Testis (tissue), 2 donors: ENCODE measurements around the gene IGFBP1.

Source experiments
- POLR2A ChIP-seq: fragments of 450-650 bp; IDR thresholded peaks from one replicate; pipeline ENCODE4 v1.6.1; 2017; ENCODE audit warnings: antibody characterized with exemption, mild to moderate bottlenecking, moderate library complexity
- TF ChIP-seq, protein P1 (sequence below), 3 experiments: fragments of 450-650 bp in 2 of 3; fragments of 200-600 bp in 1 of 3; sonication (generic) in 1 of 3; IDR thresholded peaks; one replicate each; pipeline ENCODE4 v1.5.1; 2016 to 2019; ENCODE audit warnings: antibody characterized with exemption in 3 of 3, mild to moderate bottlenecking in 2 of 3, moderate library complexity in 1 of 3

GRCh38 chr7:45888185-45888992, at the start of gene IGFBP1:
- TF ChIP-seq, protein P1, sequence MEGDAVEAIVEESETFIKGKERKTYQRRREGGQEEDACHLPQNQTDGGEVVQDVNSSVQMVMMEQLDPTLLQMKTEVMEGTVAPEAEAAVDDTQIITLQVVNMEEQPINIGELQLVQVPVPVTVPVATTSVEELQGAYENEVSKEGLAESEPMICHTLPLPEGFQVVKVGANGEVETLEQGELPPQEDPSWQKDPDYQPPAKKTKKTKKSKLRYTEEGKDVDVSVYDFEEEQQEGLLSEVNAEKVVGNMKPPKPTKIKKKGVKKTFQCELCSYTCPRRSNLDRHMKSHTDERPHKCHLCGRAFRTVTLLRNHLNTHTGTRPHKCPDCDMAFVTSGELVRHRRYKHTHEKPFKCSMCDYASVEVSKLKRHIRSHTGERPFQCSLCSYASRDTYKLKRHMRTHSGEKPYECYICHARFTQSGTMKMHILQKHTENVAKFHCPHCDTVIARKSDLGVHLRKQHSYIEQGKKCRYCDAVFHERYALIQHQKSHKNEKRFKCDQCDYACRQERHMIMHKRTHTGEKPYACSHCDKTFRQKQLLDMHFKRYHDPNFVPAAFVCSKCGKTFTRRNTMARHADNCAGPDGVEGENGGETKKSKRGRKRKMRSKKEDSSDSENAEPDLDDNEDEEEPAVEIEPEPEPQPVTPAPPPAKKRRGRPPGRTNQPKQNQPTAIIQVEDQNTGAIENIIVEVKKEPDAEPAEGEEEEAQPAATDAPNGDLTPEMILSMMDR (IDR thresholded peaks at IDR 0.05), result no peak
- TF ChIP-seq POLR2A, result no peak
